ENCODE data around the gene OTUD4.
A peak's percentile ranks its signal among the peaks of the same experiment; 100 is the strongest.

The OTUD4 gene

DNA sequence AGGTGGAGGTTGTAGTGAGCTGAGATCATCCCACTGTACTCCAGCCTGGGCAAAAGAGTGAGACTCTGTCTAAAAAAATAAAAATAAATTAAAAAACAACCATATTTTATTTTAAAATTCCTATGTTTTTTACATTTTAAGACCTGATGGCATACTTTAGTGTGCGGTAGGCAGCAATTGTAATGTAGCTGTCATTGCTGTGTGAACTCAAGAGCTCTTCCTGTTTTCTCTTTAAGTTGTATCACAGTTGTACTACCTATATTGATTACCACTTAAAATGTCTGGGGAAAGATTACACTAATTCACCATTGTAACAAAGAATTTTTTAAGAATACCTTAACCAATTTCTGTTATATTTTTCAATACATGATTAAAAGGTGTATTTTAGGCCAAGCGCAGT lies 55.0 kb downstream of the OTUD4 start:
- no peak for DNase-seq

GRCh38 chr4:145108128-145108527 lies 72.3 kb downstream of the OTUD4 start:
- DNase-seq = no peak

DNA sequence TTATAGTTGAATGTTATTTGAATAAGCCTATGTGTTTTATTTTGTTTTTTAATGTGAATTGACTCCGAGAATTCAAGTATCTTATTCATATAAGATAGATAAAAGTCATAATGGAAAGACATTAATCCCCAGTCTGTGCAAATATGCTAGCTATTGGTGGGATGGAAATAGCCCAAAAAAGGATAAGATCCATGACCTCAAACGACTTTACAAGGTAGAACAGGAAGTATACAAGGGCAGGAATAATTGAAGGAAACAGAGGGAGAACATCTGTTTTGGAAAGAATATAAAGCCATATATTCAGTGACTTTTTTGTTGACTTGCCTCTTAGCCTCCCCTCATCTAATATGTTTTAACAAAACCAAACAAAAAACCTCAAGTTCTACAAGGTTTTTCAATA lies 73.3 kb downstream of the OTUD4 start:
- DNase-seq = no peak

- DNase-seq = no peak
Observed at GRCh38 chr4:145103496-145103895, 76.9 kb downstream of the OTUD4 start.

GRCh38 chr4:145102619-145103018 lies 77.8 kb downstream of the OTUD4 start:
- no peak for DNase-seq

GRCh38 chr4:145101091-145101490 lies 79.3 kb downstream of the OTUD4 start:
- DNase-seq = no peak

DNA sequence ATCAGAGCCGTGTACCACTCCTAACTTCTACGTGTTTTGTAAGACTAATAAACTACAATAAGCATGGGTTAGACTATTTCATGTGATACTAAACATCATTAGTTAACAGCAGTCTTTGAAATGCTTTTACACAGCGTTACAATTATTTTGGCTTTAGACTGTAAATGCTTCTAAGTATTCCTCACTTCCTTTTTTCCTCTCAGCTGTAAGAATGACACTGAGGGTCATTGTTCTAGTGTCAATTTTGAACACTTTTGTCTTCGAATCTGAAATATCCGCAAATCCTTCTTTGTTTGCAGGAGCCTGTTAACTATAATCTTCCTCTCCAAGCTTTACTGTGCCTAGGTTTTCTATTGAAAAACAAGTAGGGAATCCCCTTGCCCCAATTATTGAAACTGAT lies 80.7 kb downstream of the OTUD4 start:
- no peak for DNase-seq

- DNase-seq = no peak
Observed at GRCh38 chr4:145098675-145099037, 81.7 kb downstream of the OTUD4 start.

DNA sequence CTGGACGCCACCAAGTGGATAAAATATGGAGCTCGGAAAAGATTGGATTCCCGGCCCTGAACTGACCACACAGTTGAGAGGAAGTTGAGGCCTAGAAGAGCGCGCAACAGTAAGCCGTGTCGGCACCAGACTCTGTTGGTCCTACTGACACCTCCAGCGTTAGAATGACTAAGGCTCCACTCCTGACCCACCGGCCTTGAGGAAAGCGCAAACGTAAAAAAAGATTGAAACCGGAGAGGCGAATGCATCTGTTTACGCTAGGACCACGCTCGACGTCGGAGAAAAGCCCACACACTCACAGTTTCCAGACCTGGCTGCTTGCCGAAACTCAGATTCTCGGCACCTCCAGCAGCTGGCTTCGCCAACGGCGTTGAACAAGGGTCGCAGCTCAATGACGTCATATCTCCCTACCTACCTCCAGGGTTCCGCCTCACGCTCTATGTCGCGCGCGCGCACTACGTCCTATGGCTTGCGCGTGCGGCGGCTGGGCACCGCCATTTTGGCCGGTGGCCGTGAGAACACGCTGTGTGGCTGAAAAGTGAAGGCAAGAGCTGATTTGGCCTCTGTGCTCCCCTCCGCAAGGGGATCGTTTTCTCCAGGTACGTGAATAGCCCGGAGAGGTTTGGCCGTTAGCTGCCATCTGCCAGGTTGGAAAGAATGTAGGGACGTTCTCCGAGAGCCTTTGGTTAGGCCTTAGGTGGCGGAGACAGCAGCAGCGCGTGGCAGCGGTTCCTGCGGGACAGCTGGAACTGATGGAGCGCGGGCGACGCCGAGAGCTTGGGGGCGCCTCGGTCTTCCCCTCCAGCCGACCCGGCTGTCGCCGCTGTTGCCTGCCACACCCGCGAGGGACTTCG lies 82.3 kb downstream of the OTUD4 start, which contains the start of the genes ABCE1 and ANAPC10:
Gene ABCE1, plus strand, starts transcription at position 491 of the 854 bp plus-strand sequence. CDS start 6,102 bp downstream, outside the sequence.
Gene ANAPC10, minus strand, starts transcription at position 376 of the 854 bp plus-strand sequence. CDS start 2,097 bp downstream, outside the sequence.
- peak; percentile 92 for DNase-seq

DNA sequence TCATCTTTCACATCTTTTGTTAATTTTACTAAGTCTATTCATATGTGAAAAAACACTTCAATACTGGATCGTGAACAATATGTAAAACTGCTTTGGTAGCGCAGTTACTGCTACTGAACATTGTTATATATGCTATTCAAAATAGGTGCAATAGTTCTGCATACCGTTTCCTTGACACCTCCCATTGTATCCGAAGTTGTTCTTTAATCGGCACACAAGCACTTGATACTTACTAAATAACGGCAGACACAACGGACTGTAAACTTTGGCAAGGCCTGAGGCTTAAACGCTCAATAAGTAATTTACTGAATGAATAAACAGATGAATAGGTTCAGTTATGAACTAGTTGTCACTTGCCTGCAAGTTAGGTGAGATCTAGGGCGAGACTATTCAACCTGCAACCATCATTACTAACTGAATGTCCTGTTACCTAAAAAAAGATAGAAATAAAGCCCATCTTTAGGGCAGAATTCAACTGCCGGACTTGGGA lies 83.0 kb downstream of the OTUD4 start:
- DNase-seq = no peak

DNA sequence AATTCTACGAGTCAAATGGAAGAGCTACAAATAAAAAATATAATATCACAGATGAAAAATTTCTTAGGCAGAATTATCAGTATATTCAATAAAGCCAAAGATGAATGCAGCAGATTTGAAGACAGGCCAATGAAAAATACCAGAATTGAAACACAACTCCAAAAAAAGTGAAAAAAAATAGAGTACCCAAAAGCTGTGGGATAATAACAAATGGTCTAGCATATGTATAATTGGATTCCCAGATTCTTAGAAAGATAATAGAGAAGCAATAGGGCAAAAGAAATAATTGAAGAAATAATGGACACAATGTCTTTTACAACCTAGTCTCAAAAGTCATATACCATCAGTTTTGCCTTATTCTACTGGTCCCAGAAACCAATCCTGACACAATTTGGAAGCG lies 86.8 kb downstream of the OTUD4 start:
- DNase-seq = no peak

DNA sequence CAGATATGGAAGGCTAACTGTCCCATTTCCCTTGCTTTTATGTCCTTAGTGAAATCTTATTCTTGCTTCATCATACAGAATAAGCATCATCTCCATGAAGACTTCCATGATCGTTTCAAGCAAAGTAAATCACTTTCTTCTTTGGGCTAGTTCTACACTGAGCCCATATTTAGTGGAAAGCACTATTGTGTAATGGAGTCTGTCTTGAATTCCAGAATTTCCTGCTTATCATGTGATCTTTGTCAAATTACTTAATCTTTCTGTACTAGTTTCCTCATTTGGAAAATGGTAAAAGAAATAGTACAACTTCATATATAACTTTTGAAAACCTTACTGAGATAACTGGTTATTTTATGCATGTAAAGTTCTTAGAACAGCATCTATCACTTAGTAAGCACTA lies 90.0 kb downstream of the OTUD4 start:
- DNase-seq = no peak

DNA sequence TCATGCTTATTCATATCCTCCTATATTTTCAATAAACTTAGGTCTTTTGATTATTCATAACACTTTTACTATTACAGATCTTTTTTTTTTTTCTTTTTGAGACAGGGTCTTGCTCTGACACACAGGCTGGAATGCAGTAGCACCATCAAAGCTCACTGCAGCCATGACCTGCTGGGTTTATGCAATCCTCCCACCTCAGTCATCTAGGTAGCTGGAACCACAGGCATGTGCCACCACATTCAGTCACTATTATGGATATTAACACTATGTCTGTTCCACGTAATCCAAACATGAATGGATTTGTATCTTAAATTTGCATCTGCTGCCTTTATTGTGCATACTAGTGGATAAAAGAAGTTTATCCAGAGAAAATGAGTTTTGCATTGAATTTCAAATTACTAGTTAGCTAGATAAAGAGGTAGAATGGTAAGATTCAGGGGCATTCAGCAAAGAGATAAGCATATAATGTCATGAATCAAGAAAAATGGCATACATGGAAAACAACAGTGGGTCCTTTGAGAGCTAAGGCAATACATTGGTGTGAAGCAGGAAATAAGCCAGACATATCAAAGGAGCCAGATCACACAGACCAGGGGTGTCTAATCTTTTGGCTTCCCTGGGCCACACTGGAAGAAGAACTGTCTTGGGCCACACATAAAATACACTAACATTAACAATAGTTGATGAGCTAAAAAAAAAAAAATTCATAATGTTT lies 96.3 kb downstream of the OTUD4 start:
- DNase-seq = no peak
